ENCODE measurements around the gene RARG. TPM values are rescaled to one million over a fixed set of nuclear protein-coding genes. Genes with fewer than 3 reads are reported as not detected.

The RARG gene
- total and polyA plus RNA-seq, 2 of the 8 experiments (the other 6 are each of a cell fraction or from before 2014, with no cell fraction given), result 68.6 to 68.9 TPM

DNA sequence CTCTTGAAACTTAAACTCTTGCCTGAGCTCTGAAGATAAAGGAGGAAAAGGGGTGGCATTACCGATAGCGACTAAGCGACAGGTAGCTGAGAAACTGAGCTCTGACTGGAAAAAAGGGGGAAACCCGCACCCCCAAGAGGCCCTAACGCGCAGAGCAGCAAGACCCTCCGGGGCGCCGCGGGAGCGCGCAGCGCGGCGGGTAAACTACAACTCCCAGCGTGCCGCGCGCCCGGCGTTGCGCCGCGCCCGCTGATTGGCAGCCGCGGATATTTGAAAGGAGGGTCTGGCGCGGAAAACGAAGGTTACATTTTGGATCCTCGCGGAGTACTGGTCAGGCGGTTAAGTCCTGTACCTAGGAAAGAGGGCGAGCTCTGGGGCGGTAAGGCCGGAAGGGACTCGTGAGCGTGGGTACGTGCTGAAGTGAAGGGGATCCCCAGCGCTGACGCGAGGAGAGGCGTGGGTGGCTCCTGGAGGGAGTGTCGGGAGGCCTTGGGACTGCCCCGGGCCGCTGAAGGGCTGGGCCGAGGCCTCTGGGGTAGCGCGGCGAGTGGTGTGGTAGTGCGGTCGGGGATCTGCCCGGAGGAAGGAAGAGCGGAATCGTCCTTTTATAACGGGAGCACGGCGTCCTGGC, 36.1 kb upstream of the RARG start, which contains the start of gene ESPL1:
ESPL1 (plus strand) TSS at position 301 of the 631 bp plus-strand sequence. CDS start 468 bp downstream, outside the sequence.
- Histone ChIP-seq H3K4ac (replicated peaks; ENCODE audit: insufficient read length, low read depth, low read length) (no peak within 1 kb of the TSS), H3K9ac (replicated peaks in 1 of 4; ENCODE audit: extremely low read depth in 1 of 4, low read depth in 3 of 4, low read length in 3 of 4) (peak within 1 kb of the TSS; percentile 67 to 77 (median 72)), H3K9me3 (ENCODE audit: insufficient read depth in 2 of 2, low read depth in 1 of 2, low read length in 1 of 2) (no peaks in the 10 kb centered on the region), H3K23me2 (ENCODE audit: low read depth, low read length) (peaks cover 5% of the 10 kb centered on the region; the same call in 1 of the 2 replicates), H3K18ac (ENCODE audit: extremely low read depth, low read length) (peak within 1 kb of the TSS; percentile 95; the same call in 1 of the 2 replicates), H2AFZ (ENCODE audit: low read length) (peak within 1 kb of the TSS; percentile 86), H3K4me3 (ENCODE audit: extremely low read depth in 1 of 4, insufficient read depth in 2 of 4, low read depth in 3 of 4, low read length in 4 of 4) (peak within 1 kb of the TSS; percentile 82 to 97 (median 90)), H3K27ac (ENCODE audit: low read depth, low read length) (no peak within 1 kb of the TSS), H3K36me3 (ENCODE audit: control insufficient read depth in 2 of 4, insufficient read depth in 4 of 4, low read length in 3 of 4) (peaks cover 6 to 18% (median 12%) of the 10 kb centered on the region in 4 experiments; a peak in 5 of 8 replicates), H4K5ac (ENCODE audit: insufficient read length, low read depth, low read length) (peak within 1 kb of the TSS; percentile 84), H2BK5ac (ENCODE audit: low read depth, low read length) (peak within 1 kb of the TSS; percentile 76; the same call in 1 of the 2 replicates), H3K23ac (ENCODE audit: insufficient read length) (no peak within 1 kb of the TSS), H3K56ac (replicated peaks; ENCODE audit: insufficient read length, low read depth, low read length) (peak within 1 kb of the TSS; percentile 13), H2BK15ac (ENCODE audit: low read length) (peak within 1 kb of the TSS; percentile 97; the same call in 1 of the 2 replicates), H3K4me1 (replicated peaks in 1 of 4; ENCODE audit: control insufficient read depth in 3 of 4, insufficient read depth in 4 of 4, low read length in 3 of 4) (peaks cover 3 to 11% (median 5%) of the 10 kb centered on the region in 4 experiments; a peak in 5 of 7 replicates), H4K91ac (replicated peaks; ENCODE audit: insufficient read length, low read length) (no peak within 1 kb of the TSS), H3K79me2 (ENCODE audit: control insufficient read depth in 1 of 2, insufficient read depth in 2 of 2, low read length in 2 of 2) (peaks cover 0 to 17% of the 10 kb centered on the region in 2 experiments; a peak in 2 of 4 replicates), H4K8ac (ENCODE audit: extremely low read depth, insufficient read depth, low read length) (no peak within 1 kb of the TSS), H3K79me1 (ENCODE audit: low read depth, low read length) (peaks cover 16% of the 10 kb centered on the region), H2BK20ac (ENCODE audit: low read length) (no peak within 1 kb of the TSS), H2BK12ac (ENCODE audit: low read depth, low read length) (no peak within 1 kb of the TSS), H3K4me2 (ENCODE audit: insufficient read depth in 1 of 2, low read depth in 2 of 2, low read length in 2 of 2) (peak within 1 kb of the TSS; percentile 78 to 79), H2BK120ac (replicated peaks; ENCODE audit: low read depth, low read length) (no peak within 1 kb of the TSS), H3K27me3 (replicated peaks in 1 of 4; ENCODE audit: control insufficient read depth in 3 of 4, extremely low read depth in 1 of 4, insufficient read depth in 3 of 4, low read length in 3 of 4) (peaks cover 0 to 2% (median 0%) of the 10 kb centered on the region in 4 experiments; a peak in 1 of 7 replicates), H3K14ac (ENCODE audit: insufficient read length) (no peak within 1 kb of the TSS), H4K20me1 (replicated peaks in 1 of 2; ENCODE audit: control insufficient read depth in 1 of 2, insufficient read depth in 2 of 2, low read length in 2 of 2) (peaks cover 3 to 4% of the 10 kb centered on the region in 2 experiments), H2AK5ac (ENCODE audit: low read depth, low read length) (no peak within 1 kb of the TSS)
- no peak for FAIRE-seq
- 2% methylated on average over 48 of the region's 58 CpGs; no CpG with 5 or more reads in 1 of the 2 experiments for WGBS, 2 experiments (ENCODE audit: extremely low coverage in 1 of 2, insufficient coverage in 1 of 2, insufficient read length in 1 of 2, insufficient replicate concordance in 2 of 2, low coverage in 1 of 2, low lambda C conversion rate in 2 of 2, missing lambda C conversion rate in 1 of 2)
- CTCF ChIA-PET (ENCODE audit: partially characterized antibody), result interaction anchor here (0.6 to 23.0 kb wide), 26 partner anchors 9 to 219 kb away, joined by 3 to 654 read pairs (median 5); partner anchors contain the start of genes AAAS, CSAD, MYG1 and RARG
- POLR2A ChIA-PET (ENCODE audit: partially characterized antibody), result interaction anchor here (0.6 to 9.3 kb wide), 23 partner anchors 10 to 323 kb away, joined by 3 to 113 read pairs (median 5); partner anchors contain the start of genes AAAS and PFDN5
- DNase-seq (ENCODE audit: low read depth in 1 of 2, low spot score in 2 of 2), result peak; percentile 54 to 92
- TF ChIP-seq RXRA (IDR thresholded peaks at IDR 0.05; ENCODE audit: insufficient read depth, low read depth, low read length) (no peak), KDM5A (IDR thresholded peaks at IDR 0.05; ENCODE audit: low read length) (no peak), NANOG (IDR thresholded peaks at IDR 0.05; ENCODE audit: insufficient read depth, low read depth, low read length, poor library complexity, severe bottlenecking) (peak; percentile 3)
- TF ChIP-seq, protein P1, sequence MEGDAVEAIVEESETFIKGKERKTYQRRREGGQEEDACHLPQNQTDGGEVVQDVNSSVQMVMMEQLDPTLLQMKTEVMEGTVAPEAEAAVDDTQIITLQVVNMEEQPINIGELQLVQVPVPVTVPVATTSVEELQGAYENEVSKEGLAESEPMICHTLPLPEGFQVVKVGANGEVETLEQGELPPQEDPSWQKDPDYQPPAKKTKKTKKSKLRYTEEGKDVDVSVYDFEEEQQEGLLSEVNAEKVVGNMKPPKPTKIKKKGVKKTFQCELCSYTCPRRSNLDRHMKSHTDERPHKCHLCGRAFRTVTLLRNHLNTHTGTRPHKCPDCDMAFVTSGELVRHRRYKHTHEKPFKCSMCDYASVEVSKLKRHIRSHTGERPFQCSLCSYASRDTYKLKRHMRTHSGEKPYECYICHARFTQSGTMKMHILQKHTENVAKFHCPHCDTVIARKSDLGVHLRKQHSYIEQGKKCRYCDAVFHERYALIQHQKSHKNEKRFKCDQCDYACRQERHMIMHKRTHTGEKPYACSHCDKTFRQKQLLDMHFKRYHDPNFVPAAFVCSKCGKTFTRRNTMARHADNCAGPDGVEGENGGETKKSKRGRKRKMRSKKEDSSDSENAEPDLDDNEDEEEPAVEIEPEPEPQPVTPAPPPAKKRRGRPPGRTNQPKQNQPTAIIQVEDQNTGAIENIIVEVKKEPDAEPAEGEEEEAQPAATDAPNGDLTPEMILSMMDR (IDR thresholded peaks at IDR 0.05; ENCODE audit: control extremely low read depth in 1 of 3, insufficient read depth in 1 of 3, low read depth in 1 of 3, low read length in 3 of 3), result peak; percentile 41 to 61 (median 50)
